ENCODE measurements around the gene ZDHHC18.

ZDHHC18 gene

GRCh38 chr1:26826261-26827105, at the start of gene ZDHHC18:
TSS of gene ZDHHC18 (plus strand) at chr1:26826688. CDS start at chr1:26826805, 117 bp downstream.
- DNase-seq (ENCODE audit: low read depth) = no peak

DNA sequence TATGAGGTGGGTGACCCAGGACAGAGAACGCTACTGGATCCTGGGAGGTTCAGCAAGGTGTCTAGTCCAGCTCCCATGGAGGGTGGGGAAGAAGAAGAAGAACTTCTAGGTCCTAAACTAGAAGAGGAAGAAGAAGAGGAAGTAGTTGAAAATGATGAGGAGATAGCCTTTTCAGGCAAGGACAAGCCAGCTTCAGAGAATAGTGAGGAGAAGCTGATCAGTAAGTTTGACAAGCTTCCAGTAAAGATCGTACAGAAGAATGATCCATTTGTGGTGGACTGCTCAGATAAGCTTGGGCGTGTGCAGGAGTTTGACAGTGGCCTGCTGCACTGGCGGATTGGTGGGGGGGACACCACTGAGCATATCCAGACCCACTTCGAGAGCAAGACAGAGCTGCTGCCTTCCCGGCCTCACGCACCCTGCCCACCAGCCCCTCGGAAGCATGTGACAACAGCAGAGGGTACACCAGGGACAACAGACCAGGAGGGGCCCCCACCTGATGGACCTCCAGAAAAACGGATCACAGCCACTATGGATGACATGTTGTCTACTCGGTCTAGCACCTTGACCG, 47.3 kb upstream of the ZDHHC18 start:
- no peak for DNase-seq (ENCODE audit: low read depth)

GRCh38 chr1:26780344-26780957, 46.0 kb upstream of the ZDHHC18 start:
- no peak for DNase-seq (ENCODE audit: low read depth)

GRCh38 chr1:26781206-26781825, 45.2 kb upstream of the ZDHHC18 start:
- no peak for DNase-seq (ENCODE audit: low read depth)

GRCh38 chr1:26782521-26783212, 43.8 kb upstream of the ZDHHC18 start:
- no peak for DNase-seq (ENCODE audit: low read depth)

- no peak for DNase-seq (ENCODE audit: low read depth)
These were observed 42.9 kb upstream of the ZDHHC18 start for GRCh38 chr1:26783646-26784022.

DNA sequence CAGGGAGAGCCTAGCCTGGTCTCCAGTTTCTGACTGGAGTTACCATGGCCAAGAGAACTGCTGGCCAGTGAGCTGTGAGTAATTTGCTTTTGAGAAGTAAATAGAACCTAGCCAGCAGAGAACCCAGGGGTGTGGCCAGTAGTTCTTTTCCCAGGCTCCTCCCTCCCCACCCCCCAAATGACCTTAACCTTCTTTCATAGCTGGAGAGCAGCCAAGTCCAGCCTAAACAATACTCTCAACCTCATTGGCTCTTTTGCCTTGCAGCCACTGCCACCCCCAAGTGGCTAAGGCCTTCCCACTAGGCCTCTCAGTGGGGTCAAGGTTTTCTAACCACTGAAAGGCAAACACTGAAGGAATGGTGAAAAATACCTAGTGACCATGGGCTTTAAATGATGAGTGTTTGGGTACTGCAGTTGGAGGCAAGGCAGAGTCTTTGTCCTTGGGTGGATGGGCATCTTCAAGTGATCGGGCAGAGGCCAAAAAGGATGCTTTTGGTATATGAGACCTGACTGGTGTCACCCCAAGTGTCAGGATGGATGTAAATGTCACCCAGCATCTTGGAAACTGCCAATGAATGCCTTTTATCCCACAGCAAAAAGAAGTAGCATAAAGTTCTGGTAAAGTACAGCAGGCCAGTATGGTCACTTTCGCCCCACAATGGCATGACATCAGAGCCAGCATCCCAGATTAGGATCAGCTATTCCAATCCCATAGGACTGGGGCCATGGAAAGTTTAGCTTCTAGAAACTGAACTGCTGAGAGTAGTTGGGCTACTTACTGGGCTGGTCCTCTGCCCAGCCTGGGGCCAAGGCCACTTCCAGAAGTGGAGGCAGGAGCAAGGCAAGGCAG, 42.2 kb upstream of the ZDHHC18 start:
- DNase-seq (ENCODE audit: low read depth) = no peak

GRCh38 chr1:26784886-26785285, 41.6 kb upstream of the ZDHHC18 start:
- no peak for DNase-seq (ENCODE audit: low read depth)

- no peak for DNase-seq (ENCODE audit: low read depth)
These were observed 40.7 kb upstream of the ZDHHC18 start for GRCh38 chr1:26785611-26786436.

GRCh38 chr1:26786437-26787380, 39.8 kb upstream of the ZDHHC18 start:
- DNase-seq (ENCODE audit: low read depth) = peak; percentile 69

GRCh38 chr1:26787381-26787705, 39.1 kb upstream of the ZDHHC18 start:
- DNase-seq (ENCODE audit: low read depth) = no peak

GRCh38 chr1:26787706-26788514, 38.6 kb upstream of the ZDHHC18 start, which contains the start of gene PIGV:
TSS of gene PIGV (plus strand) at chr1:26787950. CDS start at chr1:26790816, 2,866 bp downstream.
- no peak for DNase-seq (ENCODE audit: low read depth)

GRCh38 chr1:26788515-26788785, 38.0 kb upstream of the ZDHHC18 start:
- no peak for DNase-seq (ENCODE audit: low read depth)

DNA sequence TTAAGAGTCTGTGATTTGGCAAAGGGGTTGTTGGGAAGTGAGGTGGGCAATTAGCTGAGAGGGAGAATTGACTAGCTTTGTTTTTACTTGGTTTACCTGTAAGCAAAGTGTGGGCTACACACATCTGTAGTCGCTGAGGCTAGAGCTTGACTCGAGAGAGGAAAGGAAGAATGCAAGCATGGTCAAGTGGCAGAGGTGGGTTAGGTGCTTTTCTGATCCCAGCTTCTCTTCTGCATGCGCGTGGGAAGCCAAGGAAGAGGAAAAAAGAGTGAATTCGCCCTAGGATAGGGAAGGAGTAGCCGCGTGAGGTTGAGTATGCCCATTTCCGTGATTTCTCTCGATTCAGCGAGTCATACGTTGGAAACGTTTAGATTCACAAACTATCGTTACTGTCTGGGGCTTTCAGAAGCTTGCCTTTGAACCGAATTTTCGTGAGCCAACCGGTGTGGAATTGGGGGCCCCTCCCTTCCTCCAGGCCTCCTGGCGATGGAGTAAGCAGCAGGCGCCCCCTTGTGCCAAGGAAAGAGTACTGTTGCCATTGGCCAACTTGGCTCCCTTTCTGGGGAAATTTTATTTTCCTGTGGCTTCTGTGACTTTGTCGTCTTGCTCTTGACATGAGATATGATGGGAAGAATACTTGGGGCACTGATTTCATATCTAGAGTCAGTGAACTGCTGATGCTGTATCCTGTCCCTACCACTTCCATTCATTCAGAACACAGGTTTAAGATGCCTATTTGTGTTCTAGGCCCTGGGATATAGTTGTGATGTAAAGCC, 37.5 kb upstream of the ZDHHC18 start:
- DNase-seq (ENCODE audit: low read depth) = no peak

GRCh38 chr1:26789612-26789865, 36.9 kb upstream of the ZDHHC18 start:
- DNase-seq (ENCODE audit: low read depth) = no peak

GRCh38 chr1:26789931-26790330, 36.6 kb upstream of the ZDHHC18 start:
- DNase-seq (ENCODE audit: low read depth) = no peak

- DNase-seq (ENCODE audit: low read depth) = no peak
These were observed 35.9 kb upstream of the ZDHHC18 start for GRCh38 chr1:26790551-26790953.

GRCh38 chr1:26791148-26791547, 35.3 kb upstream of the ZDHHC18 start:
- no peak for DNase-seq (ENCODE audit: low read depth)
